HG03064 (cell line): ENCODE results near the gene FICD.
"Not testable (repeated sequence)": the region's sequence is repeated elsewhere in the genome, so short reads cannot be mapped to it uniquely, and the experiment has no call there.

Experiments
- ATAC-seq: cut with Tn5 transposase; IDR thresholded peaks from one replicate; pipeline ENCODE4 v1.9.1; 2021; ENCODE audit warnings: low read depth; ENCODE audit not compliant: unreplicated experiment

Gene FICD

DNA sequence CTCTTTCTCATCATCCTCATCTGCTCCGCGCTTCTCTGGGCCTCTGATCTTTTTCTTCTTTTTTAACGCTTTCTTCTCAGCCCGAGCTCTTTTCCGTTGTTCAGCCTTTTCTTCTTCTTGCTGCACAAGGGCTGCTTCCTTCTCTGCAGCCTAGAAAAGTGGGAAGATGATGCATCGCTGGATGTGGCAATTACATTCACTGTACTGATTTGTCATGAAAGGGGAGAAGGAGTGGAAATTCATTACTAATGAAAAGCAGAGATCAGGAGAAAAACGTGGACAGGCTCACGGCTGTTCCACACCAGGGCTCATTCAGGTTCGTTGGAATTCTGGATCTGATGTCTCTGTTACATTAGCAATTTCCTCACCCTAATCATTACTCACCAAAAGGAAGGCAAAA lies 15.1 kb downstream of the FICD start:
- no peak for ATAC-seq

GRCh38 chr12:108531929-108532848 lies 17.1 kb downstream of the FICD start:
- ATAC-seq = no peak

DNA sequence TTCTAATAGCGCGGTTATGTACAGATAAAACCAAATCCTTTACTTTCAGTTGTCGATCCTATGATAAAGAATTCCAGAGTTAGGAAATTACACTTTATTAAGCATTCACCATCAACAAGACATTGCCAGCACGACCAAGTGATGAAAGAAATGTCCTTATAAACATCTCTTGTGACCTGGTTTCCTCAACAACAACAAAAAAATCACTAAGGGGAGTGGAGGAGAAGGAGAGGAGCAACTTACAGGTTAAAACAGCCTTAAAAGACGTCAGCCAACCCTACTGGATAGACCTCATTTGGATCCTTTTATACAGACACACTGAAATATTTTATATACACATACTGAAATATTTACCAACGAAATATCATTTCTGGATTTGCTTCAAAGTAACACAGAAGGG lies 23.1 kb downstream of the FICD start:
- ATAC-seq = no peak

DNA sequence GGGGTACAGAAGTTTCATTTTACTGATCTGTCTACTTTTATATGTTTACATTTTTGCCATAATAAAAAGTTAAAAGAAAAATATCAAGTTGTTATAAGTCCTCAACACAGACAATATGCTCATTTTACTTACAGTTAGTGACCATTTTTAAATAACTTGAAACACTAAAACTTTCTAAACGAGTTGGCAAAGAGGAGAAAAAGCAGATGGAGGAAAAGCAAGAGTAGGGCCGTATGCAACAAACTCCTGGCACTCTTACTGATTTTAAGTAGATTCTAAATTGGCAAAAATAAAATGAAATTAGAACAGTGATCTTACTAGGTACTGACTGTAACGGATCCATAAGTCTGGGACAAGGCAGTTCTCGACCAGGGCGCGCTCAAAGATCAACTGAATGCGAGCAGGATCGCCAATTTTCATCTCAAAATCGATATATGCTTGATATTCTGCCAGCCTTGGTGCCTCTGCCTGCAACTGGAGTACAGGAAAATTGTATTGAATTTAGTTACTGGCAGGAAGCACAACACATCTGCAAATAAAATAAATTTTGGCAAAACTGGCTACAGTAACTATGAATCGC lies 23.6 kb downstream of the FICD start:
- ATAC-seq = no peak

- no peak for ATAC-seq
Observed at GRCh38 chr12:108542320-108542719, 27.2 kb downstream of the FICD start.

- no peak for ATAC-seq
Observed at GRCh38 chr12:108543652-108544051, 28.6 kb downstream of the FICD start.

GRCh38 chr12:108547686-108548085 lies 32.6 kb downstream of the FICD start:
- no peak for ATAC-seq

DNA sequence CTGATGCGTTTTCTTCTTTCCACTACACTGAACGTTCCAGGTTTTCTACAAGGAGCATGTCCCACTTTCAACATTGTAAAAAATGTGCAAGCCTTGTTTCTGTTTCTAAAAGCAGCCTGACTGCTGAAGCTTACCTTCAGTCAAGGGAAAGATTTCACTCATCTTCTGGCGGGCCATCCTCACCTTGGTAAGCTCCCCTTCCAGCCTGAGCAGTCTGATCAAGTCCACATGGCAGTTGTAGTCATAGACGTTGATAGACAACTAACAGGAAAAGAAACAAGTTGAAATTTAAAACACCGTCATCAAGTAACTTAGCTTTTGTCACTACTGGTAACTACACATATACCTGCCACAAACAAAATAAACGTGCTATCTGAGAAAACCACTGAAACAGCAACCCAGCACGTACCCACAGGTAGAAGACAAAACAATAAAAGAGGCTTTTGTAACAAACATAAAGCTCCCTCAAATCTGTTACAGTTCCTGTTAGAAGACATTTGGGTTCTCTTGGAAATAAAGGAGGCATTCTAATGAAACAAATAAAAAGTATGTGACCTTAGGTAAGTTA lies 34.0 kb downstream of the FICD start:
- no peak for ATAC-seq

DNA sequence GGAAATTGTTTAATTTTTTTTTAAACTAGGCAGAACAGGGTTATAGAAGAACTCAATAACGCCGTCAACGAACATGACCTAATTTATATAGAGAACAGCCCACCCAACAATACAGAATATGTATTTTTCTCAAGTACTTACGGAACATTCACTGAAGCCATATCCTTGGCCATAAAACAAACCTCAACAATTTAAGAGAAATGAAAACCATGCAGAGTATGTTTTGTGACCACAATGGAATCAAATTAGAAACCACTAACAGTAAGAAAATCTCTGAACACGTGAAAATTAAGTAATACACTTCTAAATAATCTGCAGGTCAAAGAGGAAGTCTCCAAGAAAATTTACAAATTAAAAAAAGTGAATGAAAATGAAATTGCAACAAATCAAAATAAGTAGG lies 36.5 kb downstream of the FICD start:
- ATAC-seq = no peak

- no peak for ATAC-seq
Observed at GRCh38 chr12:108553799-108554198, 38.7 kb downstream of the FICD start.

- ATAC-seq = not testable (repeated sequence)
Observed at GRCh38 chr12:108555383-108555782, 40.3 kb downstream of the FICD start.

DNA sequence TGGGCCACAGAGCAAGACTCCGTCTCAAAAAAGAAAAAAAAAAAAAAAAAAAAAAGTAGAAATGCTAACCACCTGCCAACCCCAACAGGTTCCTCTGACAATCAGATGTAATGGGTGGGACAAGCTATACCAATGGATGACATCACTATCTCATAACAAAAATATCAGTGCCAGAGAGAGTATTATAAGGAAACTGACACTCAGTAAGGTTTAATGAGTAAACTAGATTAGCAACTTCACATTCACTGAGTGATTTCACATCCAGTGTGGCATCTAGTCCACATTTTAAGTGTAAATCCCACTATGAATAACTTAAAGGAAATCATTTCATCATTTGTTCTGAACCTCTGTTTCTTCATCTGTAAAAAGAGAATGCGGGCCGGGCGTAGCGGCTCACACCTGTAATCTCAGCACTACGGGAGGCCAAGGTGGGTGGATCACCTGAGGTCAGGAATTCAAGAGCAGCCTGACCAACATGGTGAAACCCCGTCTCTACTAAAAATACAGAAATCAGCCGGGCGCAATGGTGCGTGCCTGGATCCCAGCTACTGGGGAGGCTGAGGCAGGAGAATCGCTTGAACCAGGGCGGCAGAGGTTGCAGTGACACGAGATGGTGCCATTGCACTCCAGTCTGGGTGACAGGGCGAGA lies 44.1 kb downstream of the FICD start:
- no peak for ATAC-seq

- ATAC-seq = no peak
Observed at GRCh38 chr12:108559748-108560147, 44.7 kb downstream of the FICD start.

DNA sequence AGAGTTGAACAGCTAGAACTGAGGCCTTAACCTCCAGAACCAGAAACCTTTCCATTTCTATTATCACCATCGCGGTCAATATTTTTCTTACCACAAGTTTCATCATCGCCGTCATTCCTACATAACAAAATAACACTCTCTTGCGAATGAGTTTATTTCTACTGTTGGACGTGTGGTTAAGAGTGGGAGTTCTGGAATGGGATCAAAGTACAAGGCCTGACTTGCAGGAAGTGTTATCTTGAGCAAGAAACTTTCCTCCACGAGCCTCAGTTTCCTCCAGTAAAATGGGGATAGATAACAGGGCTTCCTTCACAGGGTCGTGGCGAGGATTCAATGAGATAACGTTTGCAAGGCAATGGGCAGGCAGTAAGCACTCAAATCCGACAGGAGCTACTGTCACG lies 45.2 kb downstream of the FICD start:
- no peak for ATAC-seq

- peak; percentile 38 for ATAC-seq
Observed at GRCh38 chr12:108560752-108561719, 46.0 kb downstream of the FICD start, which contains the start of gene SART3. TSS of gene SART3 (minus strand) at chr12:108561173. CDS start at chr12:108561154, 19 bp downstream.

- no peak for ATAC-seq
Observed at GRCh38 chr12:108561852-108562347, 46.8 kb downstream of the FICD start.

DNA sequence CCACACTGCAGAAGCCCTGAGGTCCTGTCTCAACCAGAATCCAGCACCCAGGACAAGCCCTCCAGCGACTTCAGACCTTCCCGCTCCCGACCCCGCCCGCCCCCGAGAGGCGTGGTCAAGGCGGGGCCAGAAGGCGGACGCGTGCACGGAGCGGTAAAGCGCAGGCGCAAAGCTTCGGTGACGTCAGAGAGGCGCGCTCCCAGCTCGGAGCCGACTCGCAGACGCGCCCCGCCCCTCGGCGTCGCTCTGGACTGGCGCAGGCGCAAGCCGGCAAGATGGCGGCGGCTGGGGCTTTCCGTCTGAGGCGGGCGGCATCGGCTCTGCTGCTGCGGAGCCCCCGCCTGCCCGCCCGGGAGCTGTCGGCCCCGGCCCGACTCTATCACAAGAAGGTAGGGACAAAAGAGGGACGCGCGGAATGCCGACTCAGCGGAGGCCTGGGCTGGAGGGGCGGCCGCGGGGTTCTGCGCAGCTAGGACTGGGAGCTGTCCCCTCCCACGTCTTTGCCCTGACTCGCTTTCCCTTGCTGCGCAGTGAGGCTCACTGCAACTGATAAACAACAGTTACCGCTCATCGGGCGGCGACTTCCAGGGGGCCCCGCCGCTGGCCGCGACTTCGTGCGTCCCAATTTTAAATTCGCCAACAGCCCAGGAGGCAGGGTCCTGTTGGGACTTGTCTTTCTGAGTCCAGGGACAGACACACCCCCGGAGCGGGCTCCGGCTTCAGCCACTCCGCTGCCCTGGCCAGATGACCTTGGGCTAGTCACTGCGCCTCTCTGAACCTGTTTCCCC lies 47.5 kb downstream of the FICD start, which contains the start of gene ISCU:
ISCU (plus strand) TSS at position 249 of the 788 bp plus-strand sequence; CDS start at position 276, 27 bp downstream.
- peak; percentile 44 for ATAC-seq

GRCh38 chr12:108563136-108563803 lies 48.2 kb downstream of the FICD start:
- no peak for ATAC-seq
